GM10266 (cell line): Measurements from ENCODE around the gene ZDHHC9.
"Not testable (repeated sequence)": the region's sequence is repeated elsewhere in the genome, so short reads cannot be mapped to it uniquely, and the experiment has no call there.

Source experiments
- DNase-seq: peaks from one replicate; pipeline ENCODE4 v3.0.0; 2012; ENCODE audit errors: extremely low spot score
- CTCF ChIP-seq: IDR thresholded peaks from 2 replicates; pipeline ENCODE4 v1.5.1; 2012; ENCODE audit warnings: mild to moderate bottlenecking, low read depth; ENCODE audit not compliant: control insufficient read depth, insufficient read depth; ENCODE audit errors: missing control alignments

ZDHHC9 gene

GRCh38 chrX:129843459-129844306 lies at the start of gene ZDHHC9:
Gene ZDHHC9, minus strand, starts transcription at chrX:129843886. Its CDS starts 1,941 bp downstream, at chrX:129841945.
- DNase-seq: peak; percentile 91
- no peak for TF ChIP-seq CTCF

- no peak for TF ChIP-seq CTCF
- no peak for DNase-seq
Observed at GRCh38 chrX:129877401-129877800, 33.7 kb upstream of the ZDHHC9 start.

GRCh38 chrX:129876771-129877305 lies 33.2 kb upstream of the ZDHHC9 start:
- DNase-seq: no peak
- TF ChIP-seq CTCF: no peak

GRCh38 chrX:129875669-129876068 lies 32.0 kb upstream of the ZDHHC9 start:
- DNase-seq: no peak
- TF ChIP-seq CTCF: no peak

GRCh38 chrX:129872524-129872923 lies 28.8 kb upstream of the ZDHHC9 start:
- TF ChIP-seq CTCF: no peak
- no peak for DNase-seq

- not testable (repeated sequence) for DNase-seq
Observed at GRCh38 chrX:129866321-129866720, 22.6 kb upstream of the ZDHHC9 start.

- not testable (repeated sequence) for DNase-seq
Observed at GRCh38 chrX:129859134-129859533, 15.4 kb upstream of the ZDHHC9 start.

GRCh38 chrX:129851825-129852224 lies 8.1 kb upstream of the ZDHHC9 start:
- not testable (repeated sequence) for DNase-seq

- TF ChIP-seq CTCF: no peak
- DNase-seq: no peak
Observed at GRCh38 chrX:129846716-129847115, 3.0 kb upstream of the ZDHHC9 start.
